C1 segment of cervical spinal cord (tissue), 14 donors: ENCODE data around the gene TMEM164.

Source experiments
- DNase-seq, 14 donors: peaks; one replicate each; lab custom pipeline; 2025; lab: John Stamatoyannopoulos, UW

TMEM164 gene

DNA sequence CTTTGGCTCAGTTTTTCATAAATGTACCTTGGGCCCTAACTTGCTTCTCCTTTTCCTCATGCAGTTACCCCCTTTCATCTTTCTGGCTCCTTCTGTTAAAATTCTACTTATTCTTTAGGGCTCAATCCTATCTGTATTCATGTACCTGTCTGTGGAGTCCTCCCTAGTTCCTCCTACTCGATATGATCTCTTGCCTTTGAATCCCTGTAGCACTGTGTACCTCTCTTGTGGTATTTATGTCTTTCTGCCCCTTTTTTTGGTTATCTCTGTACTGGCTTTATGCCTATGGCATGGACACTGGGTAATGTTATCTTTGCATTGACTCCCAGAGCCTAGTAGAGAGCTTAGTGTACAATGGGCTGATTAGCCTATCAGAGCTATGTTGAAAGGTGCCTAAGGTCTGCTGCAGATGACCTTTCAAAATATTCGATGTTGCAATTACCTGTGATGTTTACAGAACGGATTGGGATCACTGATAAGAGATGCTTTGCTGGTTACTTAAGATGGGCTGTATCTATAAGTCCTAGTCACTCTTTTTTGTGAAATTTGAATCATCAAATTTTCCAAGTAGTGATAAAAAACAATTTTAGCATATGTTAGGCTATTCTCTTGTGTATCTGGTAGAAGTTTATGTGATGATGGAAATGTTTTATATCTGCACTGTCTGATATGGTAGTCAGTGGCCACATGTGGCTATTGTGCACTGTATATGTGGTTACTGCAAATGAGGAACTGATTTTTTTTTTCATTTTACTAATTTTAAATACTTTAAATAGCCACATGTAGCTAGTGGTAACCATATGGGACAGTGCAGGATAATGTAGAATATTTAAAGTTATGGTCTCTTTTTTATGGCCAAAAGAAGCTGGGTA, 33.5 kb downstream of the TMEM164 start:
- DNase-seq: no peak

DNA sequence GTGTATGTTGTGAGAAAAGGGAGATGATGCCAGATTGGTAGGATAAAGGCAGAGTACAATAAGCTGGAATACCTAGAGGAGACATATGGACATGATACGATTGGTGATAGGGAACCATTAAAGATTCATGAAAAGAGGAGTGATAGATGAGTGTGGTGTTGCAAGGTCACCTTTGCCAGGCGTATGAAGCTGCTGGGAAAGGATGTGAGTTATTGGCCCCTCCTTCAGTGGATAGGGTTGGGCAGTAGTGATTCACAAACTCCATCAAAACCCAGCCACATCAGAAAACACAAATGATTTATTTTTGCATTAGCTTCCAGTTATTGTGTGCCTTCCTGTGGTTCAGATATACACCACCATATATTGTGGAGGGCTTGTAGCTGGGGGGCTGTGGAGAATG, 34.3 kb downstream of the TMEM164 start:
- DNase-seq: no peak

DNA sequence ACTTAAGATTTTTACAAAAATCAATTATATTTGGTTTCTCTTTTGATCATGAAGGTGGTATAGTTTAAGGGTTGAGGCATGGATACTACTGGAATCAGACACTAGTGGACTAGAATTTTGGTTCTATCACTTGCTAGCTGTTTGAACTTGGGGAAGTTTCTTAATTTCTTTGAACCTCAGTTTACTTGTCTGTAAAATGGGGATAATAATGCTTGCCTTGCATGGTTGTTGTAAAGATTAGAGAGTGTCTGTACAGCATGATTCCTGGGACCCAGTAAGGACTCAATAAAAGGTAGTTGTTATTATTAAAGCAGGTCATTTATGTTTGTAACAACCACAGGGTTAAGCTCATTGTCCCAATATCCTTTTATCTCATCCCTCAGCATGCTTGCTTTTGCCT, 36.0 kb downstream of the TMEM164 start:
- DNase-seq: no peak

DNA sequence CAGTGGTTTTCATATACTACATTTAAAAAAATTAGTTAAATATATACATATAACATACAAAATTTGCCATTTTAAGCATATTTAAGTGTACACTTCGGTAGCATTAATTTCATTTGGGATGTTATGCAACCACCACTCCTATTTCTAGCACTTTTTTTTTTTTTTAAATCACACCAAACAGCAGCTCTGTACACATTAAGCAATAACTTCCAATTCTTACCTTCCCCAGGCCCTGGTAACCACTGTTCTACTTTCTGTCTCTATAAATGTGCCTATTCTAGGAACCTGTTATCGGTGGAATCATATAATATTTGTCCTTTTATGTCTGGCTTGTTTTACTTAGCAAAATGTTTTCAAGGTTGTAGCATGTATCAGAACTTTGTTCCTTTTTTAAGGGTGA, 39.1 kb downstream of the TMEM164 start:
- DNase-seq: no peak

DNA sequence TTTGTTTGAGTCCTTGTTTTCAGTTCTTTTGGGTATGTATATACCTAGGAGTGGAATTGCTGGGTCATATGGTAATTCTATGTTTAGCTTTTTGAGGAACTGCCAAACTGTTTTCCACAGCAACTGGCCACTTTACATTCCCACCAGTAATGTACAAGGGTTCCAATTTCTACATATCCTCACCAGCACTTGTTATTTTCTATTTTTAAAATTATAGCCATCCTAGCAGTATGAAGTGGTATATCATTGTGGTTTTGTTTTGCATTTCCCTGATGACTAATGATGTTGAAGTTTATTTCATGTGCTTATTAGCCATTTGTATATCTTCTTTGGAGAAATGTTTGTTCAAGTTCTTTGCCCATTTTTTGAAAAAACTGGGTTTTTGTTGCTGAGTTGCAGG, 39.6 kb downstream of the TMEM164 start:
- DNase-seq: no peak

DNA sequence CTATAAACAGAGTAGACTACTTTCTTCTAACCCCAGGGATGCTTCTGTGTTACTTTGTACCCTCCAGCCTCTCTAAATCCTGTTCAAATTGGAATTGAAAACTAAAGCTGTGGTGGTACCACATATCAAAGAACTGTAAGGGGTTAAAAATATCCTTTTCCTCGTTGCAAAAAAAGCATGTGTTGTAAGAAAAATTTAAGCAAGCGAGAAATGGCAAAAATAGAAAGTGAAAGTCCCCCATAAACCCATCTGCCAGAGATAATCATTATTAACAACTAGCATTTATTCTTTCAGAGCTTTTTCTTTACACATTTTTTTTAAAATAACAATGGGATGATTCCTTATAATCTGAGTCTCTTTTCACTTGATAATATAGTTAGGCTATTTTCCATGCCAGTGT, 40.6 kb downstream of the TMEM164 start:
- no peak for DNase-seq

DNA sequence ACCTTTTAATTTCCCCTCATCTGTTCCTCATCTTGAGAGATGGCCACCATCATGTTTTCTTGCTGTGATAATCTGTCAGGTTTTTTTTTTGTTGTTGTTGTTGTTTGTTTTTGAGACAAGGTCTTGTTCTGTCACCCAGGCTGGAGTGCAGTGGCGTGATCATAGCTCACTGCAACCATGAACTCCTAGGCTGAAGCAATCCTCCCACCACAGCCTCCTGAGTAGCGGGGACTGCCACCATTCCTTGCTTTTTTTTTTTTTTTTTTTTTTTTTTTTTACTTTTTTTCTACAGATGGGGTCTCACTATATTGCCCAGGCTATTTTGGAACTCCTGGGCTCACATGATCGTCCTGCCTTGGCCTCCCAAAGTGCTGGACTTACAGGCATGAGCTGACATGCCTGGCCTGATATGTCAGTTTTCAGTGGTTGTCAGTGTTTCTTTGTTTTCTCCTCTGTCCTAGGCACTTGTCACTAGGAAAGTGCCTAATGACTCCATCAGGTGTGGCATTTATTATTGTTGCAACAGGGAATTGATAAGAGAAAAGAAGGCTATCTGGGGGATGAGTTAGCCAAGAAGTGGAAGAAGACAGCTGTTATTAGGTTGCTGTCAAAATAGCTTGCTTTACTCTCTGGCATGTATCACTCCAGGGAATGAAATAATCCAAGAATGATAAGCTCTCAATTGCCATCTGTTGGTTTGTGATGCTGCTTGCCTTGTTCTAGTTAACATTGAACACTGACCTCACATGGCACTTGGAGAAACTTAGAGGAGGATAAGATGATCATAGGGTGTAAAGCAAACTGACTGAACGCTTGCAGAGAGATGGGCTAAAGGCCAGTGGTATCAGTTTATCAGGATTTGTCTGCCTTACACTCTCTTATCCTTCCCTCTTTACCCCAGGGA, 41.7 kb downstream of the TMEM164 start:
- DNase-seq: no peak

DNA sequence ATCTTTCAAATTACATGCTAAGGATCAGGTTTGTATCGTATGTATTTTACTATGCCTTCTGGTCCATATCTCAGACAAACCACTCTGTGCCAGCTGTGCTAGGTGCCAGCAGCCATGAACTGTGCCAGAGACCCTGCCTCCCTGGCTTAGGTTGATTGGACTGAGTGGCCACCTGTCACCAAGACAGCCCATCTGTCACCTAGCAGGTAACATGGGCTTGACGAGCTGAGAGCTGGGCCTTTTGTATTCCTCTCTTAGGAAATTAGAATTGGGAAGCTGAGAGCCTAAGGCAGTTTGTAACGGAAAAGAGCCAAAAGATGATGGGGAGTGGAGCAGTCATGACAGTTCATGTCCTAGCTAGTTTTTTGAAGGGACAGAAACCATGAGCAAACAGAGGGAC, 42.5 kb downstream of the TMEM164 start:
- DNase-seq: peak in 1 of 14 donors; percentile 84

DNA sequence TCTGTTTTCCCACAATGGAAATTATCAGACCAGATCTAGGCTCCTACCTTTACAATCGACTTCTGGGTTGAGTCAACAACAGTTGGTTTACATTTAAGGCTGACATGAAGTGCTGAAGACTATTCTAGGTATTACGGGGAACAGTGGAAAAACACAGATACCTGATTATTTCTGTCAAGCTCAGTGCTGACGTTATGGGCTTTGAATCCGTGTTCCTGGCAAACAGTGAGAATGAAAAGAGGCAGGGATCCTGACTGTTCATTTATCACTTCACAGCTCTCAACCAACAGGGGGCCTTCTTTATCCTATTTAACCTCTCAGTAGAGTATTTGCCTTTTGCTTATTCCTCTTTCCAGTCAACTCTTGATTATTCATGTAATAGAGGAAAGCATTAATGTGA, 43.1 kb downstream of the TMEM164 start:
- DNase-seq: peak in 1 of 14 donors; percentile 31

DNA sequence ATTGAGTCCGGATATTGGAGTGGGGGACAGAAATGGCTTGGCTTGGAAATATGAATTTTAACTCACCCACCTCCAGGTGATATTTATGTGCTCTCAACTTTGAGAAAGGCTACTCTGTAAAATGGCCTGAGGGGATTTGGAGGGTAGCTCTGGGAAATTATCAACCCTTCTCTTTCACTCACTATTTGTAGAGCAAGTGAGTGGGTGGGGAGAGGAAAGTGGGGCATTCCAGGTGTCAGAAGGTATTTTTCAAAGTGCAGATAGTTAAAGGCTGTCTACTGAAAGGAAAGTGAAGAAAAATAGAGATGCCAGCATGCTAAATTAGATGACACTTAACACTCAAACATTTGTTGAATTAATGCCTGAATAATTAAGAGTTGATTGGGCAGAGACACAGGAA, 44.1 kb downstream of the TMEM164 start:
- DNase-seq: no peak

DNA sequence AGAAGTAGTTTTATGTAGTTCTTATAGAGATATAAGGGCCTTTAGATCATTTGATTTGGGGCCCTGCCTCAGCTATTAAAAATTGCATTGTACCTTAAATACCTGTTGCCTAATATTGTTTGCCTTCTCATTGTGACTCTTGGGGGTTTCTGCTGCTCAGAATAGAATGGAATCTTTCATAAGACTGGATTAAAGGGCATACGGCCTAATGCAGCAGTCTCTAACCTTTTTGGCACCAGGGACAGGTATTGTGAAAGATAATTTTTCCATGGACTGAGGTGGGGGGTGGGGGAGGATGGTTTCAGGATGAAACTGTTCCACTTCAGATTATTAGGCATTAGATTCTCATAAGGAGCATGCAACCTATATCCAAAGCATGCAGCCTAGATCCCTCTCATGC, 46.2 kb downstream of the TMEM164 start:
- DNase-seq: no peak

DNA sequence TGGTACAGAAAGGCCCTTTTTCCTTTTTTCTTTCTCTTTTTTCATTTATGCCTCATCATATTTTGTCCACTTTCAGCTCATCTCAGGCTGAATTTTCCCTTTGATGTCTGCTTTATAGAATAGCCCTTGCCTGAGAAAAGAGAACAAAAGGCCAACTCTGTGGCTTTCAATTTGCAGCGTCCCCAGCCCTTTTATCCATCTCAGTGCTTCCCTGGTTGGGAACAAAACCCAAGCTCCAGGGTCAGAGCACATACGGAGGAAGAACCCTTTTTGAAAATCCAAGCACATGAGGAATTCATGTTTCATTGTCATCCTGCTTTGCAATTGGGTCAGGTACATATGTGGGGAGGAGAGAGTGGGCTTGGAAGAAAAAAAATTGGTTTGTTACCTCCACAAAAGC, 47.5 kb downstream of the TMEM164 start:
- no peak for DNase-seq

DNA sequence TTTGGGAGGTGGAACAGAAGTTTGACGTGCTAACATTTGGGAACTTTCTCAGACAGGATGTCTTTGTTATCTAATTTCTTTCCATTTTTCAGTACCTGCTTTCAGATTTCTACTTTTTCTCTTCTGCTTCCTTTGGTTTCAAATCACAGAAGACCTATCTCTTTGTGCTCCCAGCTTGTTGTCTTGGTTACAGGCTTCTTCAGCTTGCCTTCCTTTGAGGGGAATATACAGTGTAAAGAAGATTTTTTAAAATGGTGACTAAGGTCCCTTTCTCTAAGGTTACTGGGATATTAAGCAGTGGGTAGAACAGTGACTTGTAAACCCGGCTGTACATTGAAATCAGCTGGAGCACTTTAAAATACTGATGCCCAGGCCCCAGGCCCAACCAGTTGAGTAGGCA, 48.0 kb downstream of the TMEM164 start:
- no peak for DNase-seq

DNA sequence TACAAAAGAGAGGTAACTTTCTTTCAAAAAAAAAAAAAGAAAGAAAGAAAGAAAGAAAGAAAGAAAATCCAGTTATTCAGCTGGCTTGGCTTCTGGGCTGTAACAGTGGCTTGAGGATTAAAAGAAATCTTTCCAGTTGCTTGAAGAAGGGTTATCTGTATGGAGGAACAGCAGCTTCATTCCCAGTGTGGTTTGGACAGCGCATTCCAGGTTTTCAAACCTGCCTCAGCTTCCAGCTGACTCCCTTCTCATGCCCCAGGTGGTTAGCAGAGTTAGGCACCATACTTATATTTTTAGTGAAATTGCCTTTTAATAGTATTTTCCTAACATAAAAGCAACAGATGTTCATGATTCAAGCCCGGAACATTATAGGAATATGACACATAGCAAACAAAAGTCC, 48.6 kb downstream of the TMEM164 start:
- no peak for DNase-seq

DNA sequence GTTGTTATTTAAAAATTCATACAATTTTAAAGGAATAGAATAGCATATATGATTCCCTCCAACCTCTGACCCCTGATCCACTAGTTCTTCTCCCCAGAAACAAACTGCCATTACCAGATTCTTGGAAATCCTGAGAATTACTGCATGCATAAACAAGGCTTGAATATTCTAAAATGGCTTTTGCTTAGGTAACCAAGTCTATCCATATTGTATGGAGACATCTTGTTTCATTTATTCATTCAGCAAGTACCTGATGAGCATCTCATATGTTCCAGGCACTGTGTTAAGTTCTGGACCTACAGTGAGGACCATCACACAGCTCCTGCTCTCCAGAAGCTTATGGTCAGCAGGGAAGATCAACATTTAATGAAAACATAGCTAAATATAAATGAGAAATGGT, 49.4 kb downstream of the TMEM164 start:
- DNase-seq: no peak

DNA sequence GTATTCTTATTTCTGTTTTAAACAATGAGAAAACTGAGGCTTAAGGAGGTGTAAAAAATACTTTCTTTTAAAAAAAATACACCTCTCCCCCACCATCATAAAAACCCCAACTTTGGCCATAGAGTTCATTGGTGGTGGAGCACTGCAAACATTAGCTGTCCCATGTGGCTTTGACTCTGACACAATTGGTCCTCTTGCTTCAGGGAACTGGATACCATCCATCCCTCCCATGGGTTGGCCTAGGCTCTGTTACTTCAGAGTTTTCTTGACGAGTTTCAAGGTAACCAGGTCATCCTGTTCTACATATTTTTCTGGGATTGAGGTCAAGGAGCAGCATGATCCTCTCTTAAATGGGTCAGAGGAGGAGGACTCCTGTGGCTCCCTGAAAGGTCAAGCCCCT, 50.5 kb downstream of the TMEM164 start:
- no peak for DNase-seq

DNA sequence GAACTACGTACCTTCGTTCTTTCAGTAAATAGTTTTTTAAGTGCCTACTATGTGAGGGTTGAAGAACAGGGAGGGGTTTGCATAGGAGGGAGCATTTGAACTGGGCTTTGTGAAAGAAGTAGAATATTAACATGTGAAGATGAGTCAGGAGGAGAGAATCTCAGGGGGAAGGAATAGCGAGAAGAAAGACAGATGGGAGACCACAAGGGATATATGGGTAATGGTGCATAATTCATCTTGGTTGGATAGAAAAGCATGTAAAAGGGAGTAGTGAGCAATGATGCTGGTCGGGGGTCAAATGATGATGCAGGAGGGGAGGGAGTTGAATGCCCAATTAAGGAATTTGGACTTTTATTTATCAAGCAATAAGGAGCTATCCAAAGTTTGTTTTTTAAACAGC, 52.7 kb downstream of the TMEM164 start:
- no peak for DNase-seq

DNA sequence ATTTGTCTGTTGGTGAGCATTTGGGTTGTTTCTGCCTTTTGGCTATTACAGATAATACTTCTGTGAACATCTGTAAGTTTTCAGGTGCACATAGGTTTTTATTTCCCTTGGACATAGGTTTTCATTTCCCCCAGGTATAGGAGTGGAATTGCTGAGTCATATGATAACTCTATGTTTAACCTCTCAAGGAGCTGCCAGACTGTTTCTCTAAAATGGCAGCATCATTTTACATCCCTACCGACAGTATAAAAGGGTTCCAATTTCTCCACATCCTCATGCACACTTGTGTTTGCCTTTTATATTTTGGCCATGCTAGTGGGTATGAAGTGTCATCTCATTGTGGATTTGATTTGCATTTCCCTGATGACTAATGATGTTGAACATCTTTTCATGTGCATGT, 53.5 kb downstream of the TMEM164 start:
- no peak for DNase-seq

DNA sequence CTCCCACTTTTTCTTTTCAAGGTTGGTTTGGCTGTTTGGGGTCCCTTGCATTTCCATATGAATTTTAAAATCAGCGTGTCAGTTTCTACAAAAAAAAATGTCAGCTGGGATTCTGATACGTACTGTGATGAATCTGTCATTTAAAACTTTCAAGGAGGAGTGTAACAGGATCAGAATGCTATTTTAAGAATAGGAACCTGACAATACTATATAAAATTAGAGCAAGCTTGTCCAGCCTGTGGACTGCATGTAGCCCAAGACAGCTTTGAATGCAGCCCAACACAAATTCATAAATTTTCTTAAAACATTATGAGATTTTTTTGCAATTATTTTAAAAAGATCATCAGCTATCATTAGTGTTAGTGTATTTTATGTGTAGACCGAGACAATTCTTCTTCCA, 56.5 kb downstream of the TMEM164 start:
- no peak for DNase-seq

DNA sequence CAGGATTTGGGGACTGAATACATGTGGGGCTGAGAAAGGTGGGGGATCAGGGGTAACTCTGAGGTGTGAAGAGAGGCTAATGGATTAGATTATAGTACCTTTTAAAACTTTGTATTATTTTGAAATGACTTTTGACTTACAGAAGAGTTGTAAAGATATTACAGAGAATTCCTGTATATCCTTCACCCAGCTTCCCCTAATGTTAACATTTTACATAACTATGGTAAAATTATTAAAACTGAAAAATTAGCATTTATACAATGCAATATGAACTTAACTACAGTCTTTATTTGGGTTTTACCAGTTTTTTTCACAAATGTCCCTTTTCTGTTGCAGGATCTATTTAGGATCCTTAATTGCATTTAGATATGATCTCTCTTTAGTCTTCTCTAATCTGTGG, 57.4 kb downstream of the TMEM164 start:
- no peak for DNase-seq

DNA sequence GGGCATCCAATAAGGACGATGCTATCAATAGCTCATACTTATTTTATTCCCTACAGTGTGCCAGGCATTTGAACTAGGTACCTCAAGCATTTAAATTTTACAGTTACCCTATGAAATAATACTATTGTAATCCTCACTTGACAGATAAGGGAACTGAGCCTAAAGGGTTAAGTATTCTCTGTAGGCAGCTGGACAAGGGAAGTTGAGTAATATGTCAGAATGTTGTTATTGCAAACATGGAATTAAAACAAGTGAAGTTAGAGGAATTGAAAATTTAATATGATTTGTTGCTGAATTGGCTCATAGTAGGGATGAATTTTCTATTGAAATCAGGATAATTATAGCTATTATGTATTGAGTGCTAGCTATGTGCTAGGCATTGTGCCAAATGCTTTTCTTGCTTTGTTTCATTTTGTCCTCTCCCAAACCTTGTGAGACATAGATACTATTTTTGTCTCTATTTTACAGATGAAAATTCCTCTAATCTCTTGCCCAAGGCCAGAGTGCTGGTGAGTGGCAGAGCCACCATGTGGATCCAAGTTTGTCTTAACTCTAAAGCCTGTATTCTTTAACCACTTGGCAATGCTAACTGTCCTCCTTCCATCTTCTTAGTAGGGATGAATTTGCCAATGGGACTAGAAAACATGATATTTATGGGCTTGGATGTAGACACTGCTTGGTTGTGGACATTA, 58.1 kb downstream of the TMEM164 start:
- no peak for DNase-seq

DNA sequence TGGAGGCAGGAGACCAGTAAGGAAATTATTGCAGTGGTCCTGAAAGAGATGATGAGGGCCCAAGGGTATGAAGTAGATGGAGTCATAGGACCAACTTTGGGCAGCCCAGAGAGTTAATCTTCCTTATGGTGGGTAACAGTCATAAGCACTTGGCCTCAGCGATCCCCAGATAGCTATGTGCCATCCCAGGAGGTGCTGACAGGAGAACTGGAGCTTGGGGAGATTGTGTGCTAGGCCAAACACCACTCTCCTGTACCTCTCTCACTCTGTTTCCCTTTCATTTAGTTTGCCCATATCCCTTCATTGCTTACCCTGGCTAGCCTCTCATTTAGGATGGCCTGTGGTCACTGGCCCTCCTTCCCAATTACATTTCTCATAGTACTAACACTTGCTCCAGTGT, 60.0 kb downstream of the TMEM164 start:
- no peak for DNase-seq
